Esophagus (tissue), 2 donors: Measurements from ENCODE around the gene CRIM1. TPM values are rescaled to one million over a fixed set of nuclear protein-coding genes. Genes with fewer than 3 reads are reported as not detected.

Experiments
- H3K27ac ChIP-seq, 2 donors: one replicate each; pipeline ENCODE4 v1.5.1; 2013; ENCODE audit warnings: low read depth in 2 of 2, mild to moderate bottlenecking in 2 of 2, inconsistent platforms in 1 of 2, low read length in 1 of 2, moderate library complexity in 1 of 2
- H3K27me3 ChIP-seq, 2 donors: one replicate each; pipeline ENCODE4 v1.6.1; 2013; ENCODE audit warnings: low read length in 2 of 2, control low read depth in 1 of 2, mild to moderate bottlenecking in 1 of 2; ENCODE audit not compliant: insufficient read depth in 2 of 2, control insufficient read depth in 1 of 2
- H3K36me3 ChIP-seq, 2 donors: one replicate each; pipeline ENCODE4 v1.6.1; 2013; ENCODE audit warnings: low read length in 1 of 2; ENCODE audit not compliant: control insufficient read depth in 2 of 2, insufficient read depth in 2 of 2
- H3K4me1 ChIP-seq, 2 donors: one replicate each; pipeline ENCODE4 v1.6.1; 2013; ENCODE audit warnings: low read length in 1 of 2; ENCODE audit not compliant: control insufficient read depth in 2 of 2, insufficient read depth in 2 of 2
- H3K4me3 ChIP-seq, 2 donors: one replicate each; pipeline ENCODE4 v1.5.1; 2013; ENCODE audit warnings: low read length in 2 of 2, mild to moderate bottlenecking in 2 of 2, low read depth in 1 of 2, moderate library complexity in 1 of 2
- H3K9me3 ChIP-seq, 2 donors: one replicate each; pipeline ENCODE4 v1.6.1; 2013; ENCODE audit warnings: mild to moderate bottlenecking in 2 of 2, low read depth in 1 of 2, low read length in 1 of 2, moderate library complexity in 1 of 2; ENCODE audit not compliant: control insufficient read depth in 2 of 2, insufficient read depth in 1 of 2
- WGBS, 2 donors: extraction: QIAGEN DNeasy Blood & Tissue Kit; methylation state at CpG; one replicate each; pipeline ENCODE4 v1.1.7; 2013; 5-methylcytosine and 5-hydroxymethylcytosine counted together
- polyA plus RNA-seq, 2 donors: library from polyadenylated mRNA; stranded (reverse); fragments of 200-250 nt; gene quantifications; one replicate each; pipeline ENCODE4 v1.2.3, GENCODE V29; 2013
- donor health status: healthy with polysubstance abuse.
- donor health status: Bipolar disorder and iron deficiency.

CRIM1 gene
- polyA plus RNA-seq, 2 donors, result 5.9 to 10.3 TPM

- H3K9me3 ChIP-seq, result no peaks in the 10 kb centered on the region
- no peaks in the 10 kb centered on the region for H3K27me3 ChIP-seq
- 50 to 52% methylated on average over 3 of the region's 3 CpGs for WGBS, 2 donors
- H3K27ac ChIP-seq, result peak overlapping the region in 1 of 2 donors; percentile 53
- H3K4me1 ChIP-seq, result no peaks in the 10 kb centered on the region
- no peaks in the 10 kb centered on the region for H3K36me3 ChIP-seq
- no peak overlapping the region for H3K4me3 ChIP-seq
These were observed 24.8 kb upstream of the CRIM1 start for GRCh38 chr2:36330473-36331395.

GRCh38 chr2:36333350-36334012, 22.1 kb upstream of the CRIM1 start:
- H3K4me3 ChIP-seq, result no peak overlapping the region
- no peaks in the 10 kb centered on the region for H3K9me3 ChIP-seq
- H3K36me3 ChIP-seq, result no peaks in the 10 kb centered on the region
- WGBS, 2 donors, result 52 to 53% methylated on average over 4 of the region's 4 CpGs
- H3K27ac ChIP-seq, result no peak overlapping the region
- H3K4me1 ChIP-seq, result no peaks in the 10 kb centered on the region
- H3K27me3 ChIP-seq, result no peaks in the 10 kb centered on the region

- Histone ChIP-seq H3K27me3 (no peaks in the 10 kb centered on the region), H3K9me3 (no peaks in the 10 kb centered on the region), H3K4me1 (no peaks in the 10 kb centered on the region), H3K36me3 (no peaks in the 10 kb centered on the region), H3K4me3 (no peak overlapping the region), H3K27ac (no peak overlapping the region)
- WGBS, 2 donors, result 82 to 87% methylated on average over 5 of the region's 5 CpGs
These were observed 20.0 kb upstream of the CRIM1 start for GRCh38 chr2:36335597-36335996.

- H3K27ac ChIP-seq, result no peak overlapping the region
- WGBS, 2 donors, result 96 to 98% methylated on average over 2 of the region's 2 CpGs
These were observed 19.3 kb upstream of the CRIM1 start for GRCh38 chr2:36336321-36336720.

GRCh38 chr2:36337354-36337753, 18.2 kb upstream of the CRIM1 start:
- Histone ChIP-seq H3K27ac (no peak overlapping the region), H3K4me3 (no peak overlapping the region), H3K4me1 (no peaks in the 10 kb centered on the region), H3K36me3 (no peaks in the 10 kb centered on the region), H3K27me3 (no peaks in the 10 kb centered on the region), H3K9me3 (no peaks in the 10 kb centered on the region)

More at GRCh38 chr2:36336321-36336720, 19.3 kb upstream of the CRIM1 start:
- H3K27me3 ChIP-seq, result no peaks in the 10 kb centered on the region
- H3K4me1 ChIP-seq, result no peaks in the 10 kb centered on the region
- H3K9me3 ChIP-seq, result no peaks in the 10 kb centered on the region
- no peak overlapping the region for H3K4me3 ChIP-seq
- no peaks in the 10 kb centered on the region for H3K36me3 ChIP-seq

GRCh38 chr2:36338124-36338826, 17.3 kb upstream of the CRIM1 start:
- 50 to 51% methylated on average over 3 of the region's 3 CpGs for WGBS, 2 donors
- H3K27ac ChIP-seq, result no peak overlapping the region
- no peaks in the 10 kb centered on the region for H3K4me1 ChIP-seq
- no peaks in the 10 kb centered on the region for H3K9me3 ChIP-seq
- no peaks in the 10 kb centered on the region for H3K36me3 ChIP-seq
- no peaks in the 10 kb centered on the region for H3K27me3 ChIP-seq
- H3K4me3 ChIP-seq, result no peak overlapping the region

- 36 to 44% methylated on average over 1 of the region's 1 CpG for WGBS, 2 donors
- H3K4me1 ChIP-seq, result no peaks in the 10 kb centered on the region
- H3K27ac ChIP-seq, result no peak overlapping the region
- no peaks in the 10 kb centered on the region for H3K27me3 ChIP-seq
- no peaks in the 10 kb centered on the region for H3K36me3 ChIP-seq
- no peak overlapping the region for H3K4me3 ChIP-seq
- no peaks in the 10 kb centered on the region for H3K9me3 ChIP-seq
These were observed 16.8 kb upstream of the CRIM1 start for GRCh38 chr2:36338827-36339145.

- Histone ChIP-seq H3K4me3 (no peak overlapping the region), H3K36me3 (no peaks in the 10 kb centered on the region), H3K27me3 (no peaks in the 10 kb centered on the region), H3K4me1 (no peaks in the 10 kb centered on the region), H3K9me3 (no peaks in the 10 kb centered on the region), H3K27ac (no peak overlapping the region)
- 62 to 73% methylated on average over 6 of the region's 6 CpGs for WGBS, 2 donors
These were observed 15.9 kb upstream of the CRIM1 start for GRCh38 chr2:36339607-36340218.

GRCh38 chr2:36343606-36344005, 12.0 kb upstream of the CRIM1 start:
- no peaks in the 10 kb centered on the region for H3K36me3 ChIP-seq
- WGBS, 2 donors, result 72 to 79% methylated on average over 3 of the region's 3 CpGs
- no peaks in the 10 kb centered on the region for H3K9me3 ChIP-seq
- H3K27ac ChIP-seq, result no peak overlapping the region
- no peak overlapping the region for H3K4me3 ChIP-seq
- no peaks in the 10 kb centered on the region for H3K27me3 ChIP-seq
- H3K4me1 ChIP-seq, result no peaks in the 10 kb centered on the region
